Measurements from ENCODE around the gene PCNT.
A peak's percentile ranks its signal among the peaks of the same experiment; 100 is the strongest.
"Not testable (repeated sequence)": the region's sequence is repeated elsewhere in the genome, so short reads cannot be mapped to it uniquely, and the experiment has no call there.

PCNT gene

DNA sequence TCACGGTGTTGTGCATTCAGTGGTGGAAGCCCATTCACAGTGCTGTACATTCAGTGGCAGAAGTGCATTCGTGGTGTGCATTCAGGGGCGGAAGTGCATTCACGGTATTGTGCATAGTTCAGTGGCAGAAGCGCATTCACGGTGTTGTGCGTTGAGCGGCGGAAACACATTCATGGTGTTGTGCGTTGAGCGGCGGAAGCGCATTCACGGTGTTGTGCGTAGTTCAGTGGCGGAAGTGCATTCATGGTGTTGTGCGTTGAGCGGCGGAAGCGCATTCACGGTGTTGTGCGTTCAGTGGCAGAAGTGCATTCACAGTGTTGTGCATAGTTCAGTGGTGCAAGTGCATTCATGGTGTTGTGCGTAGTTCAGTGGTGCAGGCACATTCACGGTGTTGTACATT is 60.6 kb downstream of the PCNT start:
- DNase-seq, result no peak

DNA sequence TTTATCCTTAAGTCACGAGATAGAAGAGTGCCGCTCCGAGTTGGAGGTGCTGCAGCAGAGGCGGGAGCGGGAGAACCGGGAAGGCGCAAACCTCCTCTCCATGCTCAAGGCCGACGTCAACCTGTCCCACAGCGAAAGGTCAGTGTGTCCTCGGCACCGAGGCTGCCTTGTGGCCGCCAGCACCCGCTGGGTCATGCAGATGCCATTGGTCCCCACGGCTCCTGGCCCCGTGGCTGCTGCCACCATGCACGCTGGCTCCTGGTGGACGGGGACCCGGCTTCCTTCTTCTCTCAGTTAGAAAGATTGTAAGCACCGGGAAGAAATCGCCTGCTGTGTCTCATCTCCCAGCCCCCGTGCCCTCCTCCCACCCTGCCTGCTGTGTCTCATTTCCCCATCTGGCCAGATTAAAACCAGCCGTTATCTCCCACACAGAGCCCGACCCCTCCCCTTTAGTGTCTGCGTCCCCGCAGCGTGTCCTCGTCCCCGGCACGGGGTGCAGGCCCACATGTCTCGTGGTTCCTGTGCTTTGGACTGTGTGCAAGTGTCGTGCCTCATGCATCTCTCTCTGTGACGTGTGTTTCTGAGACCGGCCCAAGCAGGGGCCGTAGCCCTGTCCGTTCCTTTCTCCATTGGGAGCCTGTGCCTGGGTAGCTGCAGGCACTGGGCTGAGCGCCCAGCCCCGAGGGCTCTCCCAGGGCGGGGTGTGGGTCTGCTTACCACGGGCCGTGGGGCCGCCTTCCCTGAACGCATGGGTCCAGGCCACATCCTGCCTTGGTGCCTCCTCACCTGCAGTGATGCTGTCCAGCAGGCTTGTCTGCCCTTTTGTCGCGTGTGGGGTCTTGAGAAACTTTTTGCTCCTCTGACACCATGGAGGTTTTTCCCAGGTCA is 62.1 kb downstream of the PCNT start:
- no peak for DNase-seq

GRCh38 chr21:46386734-46387088 is 62.8 kb downstream of the PCNT start:
- no peak for DNase-seq

GRCh38 chr21:46388206-46388880 is 64.4 kb downstream of the PCNT start:
- DNase-seq, result no peak

- DNase-seq, result no peak
Observed at GRCh38 chr21:46388896-46389295, 64.9 kb downstream of the PCNT start.

DNA sequence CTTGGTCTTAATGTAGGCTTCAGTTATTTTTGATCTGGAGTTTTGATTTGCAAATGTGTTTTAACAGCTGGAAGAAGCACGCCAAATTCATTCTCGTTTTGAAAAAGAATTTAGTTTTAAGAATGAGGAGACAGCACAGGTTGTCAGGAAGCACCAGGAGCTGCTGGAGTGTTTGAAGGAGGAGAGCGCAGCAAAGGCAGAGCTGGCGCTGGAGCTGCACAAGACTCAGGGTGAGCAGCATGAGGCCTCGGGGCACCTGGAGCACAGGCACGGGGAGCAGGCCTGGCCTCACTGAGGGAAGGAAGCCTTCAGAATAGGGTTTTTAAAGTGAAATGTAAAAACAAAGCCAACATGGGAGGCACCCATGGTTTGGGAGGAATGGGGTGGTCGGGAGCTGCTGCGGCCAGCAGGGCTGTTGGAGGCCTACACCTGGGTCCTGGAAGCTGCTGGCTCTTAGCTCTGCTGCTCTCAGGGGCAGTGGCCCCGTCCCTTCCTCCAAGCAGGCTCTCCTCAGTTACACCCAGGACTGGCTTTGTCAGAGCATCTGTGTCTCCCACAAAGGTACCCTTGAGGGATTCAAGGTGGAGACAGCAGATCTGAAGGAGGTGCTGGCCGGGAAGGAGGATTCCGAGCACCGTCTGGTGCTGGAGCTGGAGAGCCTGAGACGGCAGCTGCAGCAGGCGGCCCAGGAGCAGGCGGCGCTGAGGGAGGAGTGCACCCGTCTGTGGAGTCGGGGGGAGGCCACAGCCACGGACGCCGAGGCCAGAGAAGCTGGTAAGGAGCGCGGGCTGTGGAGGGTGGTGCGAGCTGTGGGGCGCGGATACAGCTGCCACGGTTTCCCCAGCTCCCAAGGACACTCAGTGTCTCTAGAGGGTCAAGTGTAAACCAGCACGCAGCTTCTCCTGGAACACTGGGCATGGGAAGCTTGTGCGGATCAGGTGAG is 66.9 kb downstream of the PCNT start:
- DNase-seq, result no peak

DNA sequence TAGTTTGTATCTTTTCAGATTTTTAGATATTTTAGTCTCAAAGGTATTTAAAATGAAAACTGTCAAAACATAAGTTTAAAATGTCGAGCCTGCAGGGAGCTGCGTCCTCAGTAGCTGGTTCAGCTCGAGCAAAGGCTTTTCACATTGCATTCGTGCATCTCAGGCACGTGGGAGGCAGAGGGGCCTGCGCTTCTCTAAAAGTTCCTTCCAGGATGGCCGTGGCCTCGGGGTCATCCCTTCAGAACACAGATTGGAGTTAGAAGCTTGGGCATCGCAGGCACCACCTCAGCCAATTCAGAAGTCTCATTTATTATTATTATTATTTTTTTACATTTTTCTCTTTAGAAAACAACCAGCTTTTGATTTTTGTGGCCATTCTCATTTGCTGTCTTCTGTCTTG is 67.8 kb downstream of the PCNT start:
- no peak for DNase-seq

DNA sequence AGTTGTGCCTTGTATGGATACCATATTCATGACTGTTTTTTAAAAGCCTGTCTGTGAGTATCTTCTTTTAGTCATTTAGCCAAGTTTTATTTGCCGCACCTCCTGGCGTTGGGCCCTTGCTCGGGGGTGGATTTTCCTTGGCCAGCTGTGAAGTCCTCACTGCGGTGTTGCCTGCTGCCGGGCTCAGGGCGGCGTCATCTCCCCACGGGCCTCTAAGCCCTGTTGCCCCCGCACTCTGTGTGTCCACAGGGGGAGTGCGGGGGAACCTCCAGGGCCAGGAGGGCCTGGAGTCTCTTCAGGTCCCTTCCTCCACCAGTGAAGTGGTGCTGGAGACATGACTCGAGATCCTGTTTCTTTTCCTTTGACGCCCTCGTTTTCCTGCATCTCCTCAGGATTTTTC is 69.0 kb downstream of the PCNT start:
- DNase-seq, result peak; percentile 56

DNA sequence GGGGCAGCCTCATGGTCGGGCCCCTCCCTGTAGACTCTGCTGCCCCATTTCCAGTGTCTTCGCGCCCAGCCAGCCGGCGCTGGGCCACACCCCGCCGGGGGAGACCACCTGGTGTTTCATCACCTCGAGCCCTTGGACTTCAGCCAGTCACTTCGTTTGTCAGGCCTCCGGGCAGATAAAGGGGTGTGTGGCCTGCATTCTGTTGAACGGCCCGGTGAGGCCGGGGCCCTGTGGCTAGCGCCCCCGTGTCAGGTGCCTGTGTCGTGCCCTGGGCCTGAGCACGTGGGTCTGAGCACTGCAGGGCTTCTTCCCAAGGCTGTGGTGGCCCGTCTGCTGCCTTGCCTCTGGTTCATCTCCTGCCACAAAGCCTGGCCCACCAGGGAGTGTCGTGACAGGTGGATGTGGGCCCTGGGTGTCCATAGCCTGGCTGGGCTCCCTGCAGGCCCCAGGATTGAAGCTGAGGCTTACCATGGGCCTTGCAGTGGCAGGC is 69.5 kb downstream of the PCNT start:
- no peak for DNase-seq

DNA sequence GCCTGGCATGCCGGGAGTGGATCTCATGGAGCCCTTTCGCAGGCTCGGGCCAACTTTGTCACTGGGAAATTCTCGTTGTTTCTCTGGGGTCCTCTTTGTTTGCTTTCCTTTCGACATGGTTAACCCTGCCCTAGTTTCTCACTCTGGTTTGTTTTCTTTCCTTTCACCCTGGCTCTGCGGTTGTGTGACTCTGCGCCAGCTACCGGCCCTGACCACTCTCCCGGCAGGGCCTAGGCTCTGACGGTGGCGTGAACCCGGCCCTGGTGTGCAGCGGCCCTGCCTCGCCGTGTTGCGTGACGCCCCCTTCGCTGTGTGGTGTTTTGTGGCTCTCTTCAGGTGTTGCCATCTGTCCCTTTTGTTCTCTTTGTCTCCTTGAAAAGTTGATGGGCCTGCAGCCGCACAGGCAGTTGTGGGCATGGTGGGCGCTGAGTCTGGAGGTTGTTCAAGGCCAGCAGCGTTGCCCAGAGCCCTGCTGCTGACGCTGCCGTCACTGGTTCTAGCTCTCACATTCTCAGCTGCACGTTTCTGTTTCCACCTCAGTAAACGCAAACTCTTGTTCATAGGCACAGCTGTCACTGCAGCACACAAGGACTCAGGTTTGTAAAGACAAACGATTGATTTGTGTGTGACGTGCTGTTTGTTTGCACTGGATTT is 70.1 kb downstream of the PCNT start:
- no peak for DNase-seq

DNA sequence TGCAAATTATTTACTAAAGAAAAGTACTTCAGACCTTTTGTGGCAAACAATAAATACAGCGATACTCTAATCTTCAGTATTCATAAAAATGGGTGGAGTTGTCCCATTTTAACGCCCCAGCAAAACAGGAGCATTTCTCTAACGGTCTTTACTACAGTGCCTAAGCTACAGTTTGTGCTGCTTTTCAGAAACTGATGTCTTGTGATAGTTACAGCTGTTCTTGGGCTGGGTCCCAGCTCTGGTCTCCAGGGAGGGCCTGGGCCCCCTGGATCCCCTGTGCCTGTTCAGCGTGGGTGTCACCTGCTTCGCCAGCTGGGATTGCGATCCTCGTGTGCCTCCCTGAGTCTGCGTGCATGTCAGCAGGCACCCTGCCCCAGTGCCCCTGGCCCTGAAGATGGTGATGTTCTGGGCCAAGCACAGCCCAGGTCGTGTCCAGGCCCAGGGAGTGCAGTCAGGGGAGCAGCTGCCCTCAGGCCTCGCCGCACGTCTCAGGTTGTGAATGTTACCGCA is 70.7 kb downstream of the PCNT start:
- DNase-seq, result no peak

- no peak for DNase-seq
Observed at GRCh38 chr21:46397211-46397905, 73.4 kb downstream of the PCNT start.

DNA sequence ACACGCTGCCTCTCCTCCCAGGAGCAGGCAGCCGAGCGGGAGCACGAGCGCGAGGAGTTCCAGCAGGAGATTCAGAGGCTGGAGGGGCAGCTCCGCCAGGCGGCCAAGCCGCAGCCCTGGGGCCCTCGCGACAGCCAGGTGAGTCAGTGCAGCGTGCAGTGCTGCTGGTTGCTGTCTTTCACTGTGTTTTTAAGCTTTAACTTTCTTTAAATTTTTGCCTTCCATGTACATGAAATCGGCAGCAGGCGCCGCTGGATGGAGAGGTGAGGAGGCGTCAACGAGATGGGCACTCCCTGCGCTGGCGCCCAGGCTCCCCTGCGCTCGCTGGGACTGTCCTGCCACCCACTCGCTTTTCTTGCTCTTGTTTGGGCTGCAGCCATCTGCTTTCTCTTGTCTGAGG is 74.0 kb downstream of the PCNT start:
- no peak for DNase-seq

DNA sequence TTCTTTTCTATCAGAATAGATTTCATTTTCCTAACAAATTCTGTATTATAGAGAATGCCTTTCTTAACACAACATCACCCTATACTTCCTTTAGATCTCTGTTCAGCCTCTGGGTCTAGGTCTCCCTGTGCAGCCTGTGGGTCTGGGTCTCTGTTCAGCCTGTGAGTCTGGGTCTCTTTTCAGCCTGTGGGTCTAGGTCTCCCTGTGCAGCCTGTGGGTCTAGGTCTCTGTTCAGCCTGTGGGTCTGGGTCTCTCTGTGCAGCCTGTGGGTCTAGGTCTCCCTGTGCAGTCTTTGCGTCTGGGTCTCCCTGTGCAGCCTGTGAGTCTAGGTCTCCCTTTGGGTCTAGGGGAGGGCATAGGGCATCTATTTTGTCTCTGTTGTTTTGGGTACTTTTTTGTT is 75.2 kb downstream of the PCNT start:
- DNase-seq, result no peak

GRCh38 chr21:46399686-46400085 is 75.7 kb downstream of the PCNT start:
- DNase-seq, result no peak

GRCh38 chr21:46401186-46401910 is 77.4 kb downstream of the PCNT start:
- no peak for DNase-seq

DNA sequence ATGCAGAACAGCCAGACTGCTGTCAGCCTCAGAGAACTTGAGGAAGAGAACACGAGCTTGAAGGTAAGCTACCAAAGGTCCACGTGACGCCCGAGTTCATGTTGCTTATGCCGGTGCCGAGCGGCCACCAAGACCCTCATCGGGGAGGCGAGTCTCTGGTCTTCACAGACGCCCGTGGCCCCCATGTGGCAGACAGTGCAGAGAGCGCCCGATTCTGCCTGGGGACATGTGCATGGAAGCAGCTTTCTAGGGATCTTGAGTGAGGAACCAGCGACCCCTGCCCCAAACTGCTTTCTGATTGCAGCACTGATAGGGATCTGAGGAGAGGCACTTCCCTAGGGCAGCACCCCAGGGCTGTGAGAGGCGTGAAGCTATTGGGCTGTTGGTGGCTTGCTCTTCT is 78.5 kb downstream of the PCNT start:
- DNase-seq, result no peak

DNA sequence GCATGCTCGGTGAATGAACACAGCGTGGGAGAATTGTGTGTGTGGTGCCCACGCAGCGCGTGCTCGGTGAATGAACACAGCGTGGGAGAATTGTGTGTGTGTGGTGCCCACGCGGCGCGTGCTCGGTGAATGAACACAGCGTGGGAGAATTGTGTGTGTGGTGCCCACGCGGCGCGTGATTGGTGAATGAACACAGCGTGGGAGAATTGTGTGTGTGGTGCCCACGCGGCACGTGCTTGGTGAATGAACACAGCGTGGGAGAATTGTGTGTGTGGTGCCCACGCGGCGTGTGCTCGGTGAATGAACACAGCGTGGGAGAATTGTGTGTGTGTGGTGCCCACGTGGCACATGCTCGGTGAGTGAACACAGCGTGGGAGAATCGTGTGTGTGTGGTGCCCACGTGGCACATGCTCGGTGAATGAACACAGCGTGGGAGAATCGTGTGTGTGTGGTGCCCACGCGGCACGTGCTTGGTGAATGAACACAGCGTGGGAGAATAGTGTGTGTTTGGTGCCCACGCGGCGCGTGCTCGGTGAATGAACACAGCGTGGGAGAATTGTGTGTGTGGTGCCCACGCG is 79.4 kb downstream of the PCNT start:
- DNase-seq, result not testable (repeated sequence)

GRCh38 chr21:46404306-46404705 is 80.3 kb downstream of the PCNT start:
- no peak for DNase-seq

GRCh38 chr21:46406001-46406400 is 82.0 kb downstream of the PCNT start:
- DNase-seq, result no peak

Measured in fibroblast of upper back skin (primary cell).